GM19395 (cell line): ENCODE data around the gene PIK3C2G.

Source experiments
- ATAC-seq: cut with Tn5 transposase; IDR thresholded peaks from one replicate; pipeline ENCODE4 v1.9.1; 2021; ENCODE audit warnings: mild to moderate bottlenecking, moderate library complexity; ENCODE audit not compliant: unreplicated experiment

The PIK3C2G gene

GRCh38 chr12:18551106-18551505 is 289.8 kb downstream of the PIK3C2G start:
- no peak for ATAC-seq

DNA sequence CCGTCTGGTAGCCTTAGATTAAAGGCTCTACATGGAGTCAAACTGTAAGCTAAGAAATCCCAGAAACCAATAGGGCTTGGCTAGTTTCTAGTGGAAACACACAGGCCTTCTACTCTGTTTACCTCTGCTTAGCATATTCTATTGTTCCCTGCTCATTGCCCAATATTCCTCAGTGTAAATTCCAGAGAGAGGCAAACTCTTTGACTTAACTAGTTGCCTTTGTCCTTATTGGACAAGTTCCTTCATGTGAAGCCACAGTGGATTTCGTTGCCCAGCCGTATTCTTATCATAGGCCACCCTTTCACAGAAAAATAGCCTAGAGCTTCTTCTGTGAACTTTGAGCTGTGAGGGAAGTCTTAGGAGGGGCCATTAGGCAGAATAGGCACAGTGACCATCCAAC is 290.4 kb downstream of the PIK3C2G start:
- no peak for ATAC-seq

- no peak for ATAC-seq
These were observed 291.5 kb downstream of the PIK3C2G start for GRCh38 chr12:18552829-18553228.

DNA sequence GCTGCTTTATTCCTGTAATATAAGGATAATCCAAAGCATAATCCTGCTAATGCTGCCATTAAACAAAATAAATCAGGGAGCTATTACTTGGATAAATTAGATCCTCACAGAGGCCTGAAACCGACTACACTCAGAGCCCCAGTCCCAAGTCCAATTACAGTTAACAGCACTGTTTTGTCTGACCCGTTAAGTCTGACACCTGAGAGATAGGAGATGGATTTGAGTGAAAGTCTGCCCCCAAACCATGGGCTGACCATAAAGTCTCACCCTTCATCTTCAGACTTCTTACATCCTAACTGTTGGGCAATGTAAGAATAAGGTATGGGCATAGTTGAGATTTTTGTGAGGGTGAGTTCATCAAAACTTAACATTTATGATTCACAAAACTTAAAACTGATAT is 294.8 kb downstream of the PIK3C2G start:
- ATAC-seq, result no peak

- ATAC-seq, result no peak
These were observed 297.9 kb downstream of the PIK3C2G start for GRCh38 chr12:18559242-18559641.

GRCh38 chr12:18562531-18562930 is 301.2 kb downstream of the PIK3C2G start:
- no peak for ATAC-seq

- no peak for ATAC-seq
These were observed 303.0 kb downstream of the PIK3C2G start for GRCh38 chr12:18564306-18564705.

DNA sequence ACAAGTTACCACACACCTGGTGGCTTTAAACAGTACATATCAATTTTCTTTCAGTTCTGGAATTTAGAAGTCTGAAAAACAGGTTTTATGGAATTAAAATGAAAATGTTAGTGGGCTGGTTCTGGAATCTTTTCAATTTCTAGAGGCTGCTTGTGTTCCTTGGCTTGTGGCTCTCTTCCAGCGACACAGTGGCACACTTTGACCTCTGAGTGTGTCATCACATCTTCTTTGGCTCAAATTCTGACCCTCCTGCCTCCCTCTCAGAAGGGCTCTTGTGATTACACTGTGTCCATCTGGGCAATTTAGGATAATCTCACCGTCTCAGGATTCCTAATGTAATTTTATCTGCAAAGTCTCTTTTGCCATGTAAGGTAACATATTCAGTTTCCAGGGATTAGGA is 306.5 kb downstream of the PIK3C2G start:
- no peak for ATAC-seq

DNA sequence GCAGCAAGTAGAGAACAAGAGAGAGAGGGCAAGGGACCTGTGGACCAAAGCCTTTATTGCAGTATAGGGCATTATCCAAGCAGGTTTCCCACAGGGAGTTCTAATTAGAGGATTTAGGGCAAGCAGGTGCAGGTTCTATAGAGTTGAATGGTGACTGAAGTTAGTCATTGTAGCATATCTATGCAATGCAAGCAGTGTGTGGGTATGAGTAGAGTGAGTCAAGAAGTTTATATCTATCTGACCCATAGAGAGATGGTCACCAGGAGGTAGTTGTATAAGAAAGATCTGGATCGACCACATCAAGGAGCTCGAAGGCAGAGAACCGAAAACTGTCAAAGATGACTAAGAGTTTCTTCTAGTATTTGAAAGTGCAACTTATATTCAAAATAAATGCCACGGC is 309.2 kb downstream of the PIK3C2G start:
- ATAC-seq, result no peak

DNA sequence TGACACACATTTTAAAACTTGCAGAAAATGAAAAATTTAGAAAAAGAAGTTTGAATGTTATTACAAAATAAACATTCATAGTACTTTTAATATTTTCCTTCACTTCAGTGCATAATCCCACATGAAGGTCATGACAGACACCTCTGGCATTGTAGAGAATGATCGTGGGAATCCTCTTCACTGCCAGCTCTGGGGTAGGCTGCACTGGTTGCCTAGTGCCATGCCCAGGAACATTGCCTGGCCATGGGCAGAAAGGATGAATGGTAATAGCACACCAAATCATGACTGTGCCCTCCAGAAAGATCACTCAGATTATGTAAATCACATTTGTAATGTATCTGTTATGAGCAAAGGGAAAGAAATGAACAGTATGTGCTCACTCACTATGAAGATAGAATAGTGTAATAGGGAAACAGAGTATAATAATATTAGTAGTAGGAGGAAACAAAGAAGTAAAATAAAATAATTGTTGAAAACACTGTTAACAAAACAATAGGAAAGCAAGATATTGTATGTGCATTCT is 314.8 kb downstream of the PIK3C2G start:
- no peak for ATAC-seq

GRCh38 chr12:18576648-18577047 is 315.3 kb downstream of the PIK3C2G start:
- no peak for ATAC-seq

DNA sequence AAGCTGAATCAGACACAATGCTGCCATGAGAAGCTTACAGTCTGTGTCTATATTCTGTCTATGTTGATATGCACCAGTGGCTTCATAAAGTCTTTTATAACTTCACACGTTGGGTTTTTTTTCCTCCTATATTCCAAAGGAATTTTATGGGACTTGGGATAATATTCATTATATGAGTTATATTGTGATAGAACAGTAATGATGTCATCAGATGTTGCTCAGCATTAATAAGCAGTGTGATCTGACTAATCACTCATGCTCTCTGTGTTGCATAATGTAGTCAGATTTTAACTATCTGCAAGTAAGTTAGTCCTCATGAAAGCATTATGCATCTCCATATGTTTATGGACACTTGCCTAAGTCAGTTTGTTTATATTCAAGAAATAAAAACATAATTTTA is 316.9 kb downstream of the PIK3C2G start:
- ATAC-seq, result no peak

GRCh38 chr12:18580291-18580690 is 319.0 kb downstream of the PIK3C2G start:
- no peak for ATAC-seq

DNA sequence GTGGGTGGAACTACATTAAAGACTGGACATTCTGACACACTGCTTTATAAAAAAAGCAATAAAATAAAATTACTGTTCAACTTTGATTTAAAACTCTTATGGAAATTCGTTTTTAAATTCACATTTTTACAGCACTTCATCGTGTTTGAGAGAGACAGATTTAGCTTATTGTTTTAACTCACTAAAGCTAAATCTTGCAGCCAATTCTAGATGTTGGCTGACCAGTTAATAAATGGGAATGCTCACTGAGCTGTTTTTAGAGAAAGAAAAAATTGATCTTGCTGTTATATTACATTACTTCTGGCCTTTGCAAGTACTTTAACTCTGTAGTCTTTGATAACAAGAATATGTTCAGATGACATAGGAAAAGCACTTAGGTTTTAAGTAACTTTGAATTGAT is 319.4 kb downstream of the PIK3C2G start:
- ATAC-seq, result no peak

- ATAC-seq, result no peak
These were observed 320.1 kb downstream of the PIK3C2G start for GRCh38 chr12:18581232-18581962.

- no peak for ATAC-seq
These were observed 322.3 kb downstream of the PIK3C2G start for GRCh38 chr12:18583655-18584054.

GRCh38 chr12:18586581-18586980 is 325.3 kb downstream of the PIK3C2G start:
- no peak for ATAC-seq

DNA sequence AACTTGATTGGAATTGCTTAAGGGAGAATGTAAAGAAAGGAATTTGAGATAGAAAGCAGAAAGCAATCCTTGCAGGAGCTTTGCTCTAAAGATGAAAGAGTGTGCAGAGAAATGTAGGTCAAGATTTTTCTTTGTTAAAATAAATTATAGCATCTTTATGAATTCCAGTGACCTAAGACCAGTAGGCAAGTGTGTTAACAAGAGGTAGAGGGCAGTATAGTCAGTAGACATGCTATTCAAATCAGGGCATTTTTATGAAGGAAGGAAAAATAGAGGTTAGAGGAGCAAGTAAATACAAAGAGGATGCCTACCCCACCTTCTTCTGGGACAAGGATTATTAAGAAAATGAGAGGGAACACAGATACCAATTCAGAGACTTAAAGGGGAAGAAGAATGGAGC is 328.0 kb downstream of the PIK3C2G start:
- no peak for ATAC-seq

DNA sequence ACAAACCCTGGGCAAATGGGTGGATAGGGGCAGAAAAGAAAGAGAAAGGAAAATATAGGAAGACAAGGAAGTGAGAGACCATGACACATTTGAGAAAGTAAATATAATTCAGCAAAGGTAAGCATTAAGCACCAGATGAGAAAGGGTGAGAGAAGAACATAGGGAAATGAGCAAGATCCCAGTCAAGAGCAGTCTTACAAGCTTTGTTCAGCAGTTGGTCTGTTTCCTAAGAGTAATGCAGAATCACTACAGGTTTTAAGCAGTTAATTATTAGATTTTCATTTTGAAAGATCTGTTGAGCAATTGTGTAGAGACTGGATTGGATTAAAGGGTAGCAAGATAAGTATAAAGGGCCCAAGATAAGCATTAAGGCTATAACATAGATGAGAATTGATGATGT is 330.2 kb downstream of the PIK3C2G start:
- ATAC-seq, result no peak

DNA sequence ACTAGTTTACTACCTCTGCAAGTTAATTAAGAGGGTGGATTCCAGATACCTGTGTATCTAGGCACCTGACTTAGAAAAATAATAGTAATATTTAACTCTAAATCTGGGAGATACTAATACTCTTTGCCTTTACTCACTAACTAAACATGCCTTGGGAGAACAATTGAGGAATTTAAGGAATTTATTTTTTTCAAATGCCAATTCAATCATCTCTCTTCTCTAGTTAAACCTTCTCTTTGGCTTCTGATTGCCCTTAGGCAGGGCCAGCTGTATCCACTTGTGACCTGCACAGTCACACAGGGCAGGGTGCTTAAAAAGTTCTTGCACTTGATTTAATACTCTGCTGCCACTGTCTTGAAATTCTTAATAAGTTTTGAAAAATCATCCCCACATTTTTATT is 334.1 kb downstream of the PIK3C2G start:
- no peak for ATAC-seq

DNA sequence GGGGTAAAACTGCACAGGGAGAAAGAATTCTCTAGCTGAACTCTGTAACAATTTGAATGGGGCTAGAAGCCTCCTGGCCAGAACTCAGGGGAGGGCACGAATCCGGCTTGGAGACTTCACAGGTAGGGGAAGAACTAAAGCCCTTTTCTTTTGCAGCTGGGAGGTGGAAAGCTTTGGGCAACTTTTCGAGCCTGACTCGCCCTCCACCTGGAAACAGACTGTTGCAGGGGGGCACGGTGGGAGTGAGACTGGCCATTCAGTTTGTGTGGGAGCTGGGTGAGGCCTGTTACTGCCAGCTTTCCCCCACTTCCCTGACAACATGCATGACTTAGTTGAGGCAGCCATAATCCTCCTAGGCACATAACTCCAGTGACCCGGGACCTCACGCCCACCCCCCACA is 340.6 kb downstream of the PIK3C2G start:
- ATAC-seq, result no peak

DNA sequence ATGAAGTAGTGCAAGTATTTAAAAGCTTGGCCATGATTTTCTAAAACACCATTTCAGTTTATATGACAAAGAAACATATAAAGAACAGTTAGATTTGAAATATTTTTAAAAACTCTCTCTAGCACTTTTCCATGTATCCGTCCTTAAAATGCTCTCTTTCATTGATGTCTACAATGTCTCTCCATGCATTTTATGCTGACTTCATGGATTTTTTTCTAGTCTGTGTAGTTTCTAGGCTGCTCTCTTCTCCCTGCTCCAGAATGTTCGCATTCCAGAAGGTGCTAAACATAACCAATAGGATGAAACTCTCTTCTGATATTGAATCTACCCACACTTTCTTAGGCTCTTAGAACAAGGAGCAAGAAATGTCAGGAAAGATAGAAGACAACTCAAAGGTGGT is 351.7 kb downstream of the PIK3C2G start:
- no peak for ATAC-seq

GRCh38 chr12:18620986-18621385 is 359.7 kb downstream of the PIK3C2G start:
- no peak for ATAC-seq
